OCI-LY7 (cell line): ENCODE measurements around the gene LRRK1. TPM values are rescaled to one million over a fixed set of nuclear protein-coding genes. Genes with fewer than 3 reads are reported as not detected.

Experiments
- BruUV-seq: library from RNA; stranded (reverse); fragments of 400-500 nt; replicated peaks from 2 replicates; lab custom pipeline; 2021; lab: Mats Ljungman, UMichigan
- CTCF ChIA-PET: fragments of 300-600 bp; sonication (Branson Sonifier 250); formaldehyde crosslinking; loops from one replicate; lab custom pipeline; 2022; ENCODE audit warnings: antibody characterized with exemption; ENCODE audit not compliant: unreplicated experiment; lab: Charles Lee
- POLR2A ChIA-PET: fragments of 300-600 bp; sonication (Branson Sonifier 250); formaldehyde crosslinking; loops from one replicate; lab custom pipeline; 2022; ENCODE audit warnings: antibody characterized with exemption; lab: Charles Lee
- DNase-seq: peaks from one replicate; pipeline ENCODE4 v3.0.0-alpha.2; 2015; ENCODE audit warnings: low spot score
- H2AFZ ChIP-seq: fragments of 200-600 bp; sonication (generic), shearing (Covaris generic); 2 replicates; pipeline ENCODE4 v1.6.1; 2014; ENCODE audit warnings: mild to moderate bottlenecking, antibody characterized with exemption, low read length, moderate library complexity
- H3K27ac ChIP-seq: fragments of 200-600 bp; sonication (generic); 2 replicates; pipeline ENCODE4 v1.5.1; 2014; ENCODE audit warnings: mixed run types, low read depth, mild to moderate bottlenecking, moderate library complexity, low read length, inconsistent platforms; ENCODE audit not compliant: poor library complexity, severe bottlenecking
- H3K36me3 ChIP-seq: fragments of 200-600 bp; sonication (generic); 2 replicates; pipeline ENCODE4 v1.6.1; 2014; ENCODE audit warnings: mild to moderate bottlenecking, antibody characterized with exemption, low read length, moderate library complexity, mixed read lengths; ENCODE audit not compliant: insufficient read depth
- H3K4me1 ChIP-seq: fragments of 200-600 bp; sonication (generic); 2 replicates; pipeline ENCODE4 v1.5.1; 2014; ENCODE audit warnings: mild to moderate bottlenecking, low read length; ENCODE audit not compliant: insufficient read depth, poor library complexity, severe bottlenecking
- H3K4me2 ChIP-seq: fragments of 200-600 bp; sonication (generic); 2 replicates; pipeline ENCODE4 v1.6.1; 2014; ENCODE audit warnings: mild to moderate bottlenecking, low read length
- H3K4me3 ChIP-seq: fragments of 200-600 bp; sonication (generic); 2 replicates; pipeline ENCODE4 v1.5.1; 2014; ENCODE audit warnings: mild to moderate bottlenecking, low read depth, low read length; ENCODE audit not compliant: poor library complexity, severe bottlenecking
- H3K79me2 ChIP-seq: fragments of 200-600 bp; sonication (generic); 2 replicates; pipeline ENCODE4 v1.6.1; 2016; ENCODE audit warnings: low read depth, mild to moderate bottlenecking, low read length, moderate library complexity, mixed read lengths; ENCODE audit not compliant: insufficient read depth
- H3K9me2 ChIP-seq: fragments of 200-600 bp; sonication (generic); 2 replicates; pipeline ENCODE4 v1.6.1; 2016; ENCODE audit warnings: mild to moderate bottlenecking, low read length, mixed read lengths; ENCODE audit not compliant: insufficient read depth
- H3K9me3 ChIP-seq: fragments of 200-600 bp; sonication (generic); 2 replicates; pipeline ENCODE4 v1.6.1; 2014; ENCODE audit warnings: mild to moderate bottlenecking, mixed run types, low read length, mixed read lengths
- H4K20me1 ChIP-seq: fragments of 200-600 bp; sonication (generic); 2 replicates; pipeline ENCODE4 v1.6.1; 2014; ENCODE audit warnings: mild to moderate bottlenecking, antibody characterized with exemption, low read length, moderate library complexity, mixed read lengths; ENCODE audit not compliant: insufficient read depth
- EZH2phosphoT487 ChIP-seq: fragments of 200-600 bp; sonication (generic); IDR thresholded peaks from 2 replicates; pipeline ENCODE4 v1.6.1; 2018; ENCODE audit warnings: low read depth, borderline replicate concordance, mild to moderate bottlenecking, mixed run types, antibody characterized with exemption, low read length, moderate library complexity, mixed read lengths
- intact Hi-C: fragments of 100-400 bp; cut with micrococcal nuclease; formaldehyde crosslinking; loops from one replicate; pipeline ENCODE4 v1.10.0; 2022; ENCODE audit not compliant: unreplicated experiment
- total RNA-seq, 2 experiments: library from RNA; depleted of rRNA in 1 of 2; stranded (reverse); fragments of >200 nt in 1 of 2; shearing (Covaris generic) in 1 of 2; gene quantifications; 2 replicates each; pipeline ENCODE4 v1.2.3, GENCODE V29; 2014 to 2022
- TF ChIP-seq, protein P1 (sequence below): fragments of 200-600 bp; sonication (generic); conservative IDR thresholded peaks from 2 replicates; pipeline ENCODE4 v1.5.1; 2014; ENCODE audit warnings: mild to moderate bottlenecking, antibody characterized with exemption, low read length, moderate library complexity, mixed read lengths

The LRRK1 gene
- total RNA-seq, 2 experiments from 2014 or later: 92.3 to 233 TPM

DNA sequence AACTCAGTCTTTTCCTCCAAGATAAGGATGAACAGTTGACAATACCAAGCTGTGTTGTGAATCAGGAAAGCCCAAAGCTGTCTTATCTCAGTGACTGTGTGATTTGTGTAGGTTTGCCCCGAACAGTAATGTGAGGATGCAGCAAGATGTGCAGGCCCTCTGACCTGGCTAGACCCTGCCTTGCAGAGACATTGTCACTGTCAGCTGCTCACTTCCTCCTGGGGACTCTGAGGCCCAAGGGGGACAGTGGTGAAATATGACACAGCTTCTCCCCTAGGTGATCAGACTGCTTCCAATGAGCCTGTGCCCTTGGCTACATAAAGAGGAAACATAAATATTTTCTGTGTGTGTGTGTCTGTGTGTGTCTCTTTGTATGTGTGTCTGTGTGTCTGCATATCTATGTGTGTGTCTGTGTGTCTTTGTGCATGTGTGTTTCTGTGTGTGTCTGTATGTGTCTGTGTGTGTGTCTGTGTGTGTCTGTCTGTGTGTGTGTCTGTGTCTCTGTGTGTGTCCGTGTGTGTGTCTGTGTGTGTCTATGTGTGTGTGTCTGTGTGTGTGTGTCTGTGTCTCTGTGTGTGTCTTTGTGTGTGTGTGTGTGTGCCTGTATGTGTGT, 21.7 kb downstream of the LRRK1 start:
- Histone ChIP-seq H3K36me3 (peaks cover 97% of the 10 kb centered on the region), H3K9me3 (peaks cover 14% of the 10 kb centered on the region; the same call in 1 of the 2 replicates), H3K79me2 (peaks cover 99% of the 10 kb centered on the region), H3K4me1 (peaks cover 82% of the 10 kb centered on the region), H4K20me1 (peaks cover 3% of the 10 kb centered on the region; the same call in 1 of the 2 replicates), H2AFZ (no peak overlapping the region), H3K4me3 (no peak overlapping the region), H3K27ac (peak overlapping the region; percentile 43), H3K9me2 (no peaks in the 10 kb centered on the region), H3K4me2 (peak overlapping the region; percentile 48)
- intact Hi-C loops: no loop called here
- peak; percentile 68 for DNase-seq
- BruUV-seq: no TSS peak
- TF ChIP-seq, protein P1, sequence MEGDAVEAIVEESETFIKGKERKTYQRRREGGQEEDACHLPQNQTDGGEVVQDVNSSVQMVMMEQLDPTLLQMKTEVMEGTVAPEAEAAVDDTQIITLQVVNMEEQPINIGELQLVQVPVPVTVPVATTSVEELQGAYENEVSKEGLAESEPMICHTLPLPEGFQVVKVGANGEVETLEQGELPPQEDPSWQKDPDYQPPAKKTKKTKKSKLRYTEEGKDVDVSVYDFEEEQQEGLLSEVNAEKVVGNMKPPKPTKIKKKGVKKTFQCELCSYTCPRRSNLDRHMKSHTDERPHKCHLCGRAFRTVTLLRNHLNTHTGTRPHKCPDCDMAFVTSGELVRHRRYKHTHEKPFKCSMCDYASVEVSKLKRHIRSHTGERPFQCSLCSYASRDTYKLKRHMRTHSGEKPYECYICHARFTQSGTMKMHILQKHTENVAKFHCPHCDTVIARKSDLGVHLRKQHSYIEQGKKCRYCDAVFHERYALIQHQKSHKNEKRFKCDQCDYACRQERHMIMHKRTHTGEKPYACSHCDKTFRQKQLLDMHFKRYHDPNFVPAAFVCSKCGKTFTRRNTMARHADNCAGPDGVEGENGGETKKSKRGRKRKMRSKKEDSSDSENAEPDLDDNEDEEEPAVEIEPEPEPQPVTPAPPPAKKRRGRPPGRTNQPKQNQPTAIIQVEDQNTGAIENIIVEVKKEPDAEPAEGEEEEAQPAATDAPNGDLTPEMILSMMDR: no peak
- TF ChIP-seq EZH2phosphoT487: no peak
- ChIA-PET POLR2A (interaction anchor here (0.6 to 0.8 kb wide), 2 partner anchors 23 to 68 kb away, joined by 3 read pairs; no protein-coding TSS in a partner anchor), CTCF (interaction anchor here (0.7 kb wide), 1 partner anchor 67 kb away, joined by 3 read pairs; no protein-coding TSS in a partner anchor)

DNA sequence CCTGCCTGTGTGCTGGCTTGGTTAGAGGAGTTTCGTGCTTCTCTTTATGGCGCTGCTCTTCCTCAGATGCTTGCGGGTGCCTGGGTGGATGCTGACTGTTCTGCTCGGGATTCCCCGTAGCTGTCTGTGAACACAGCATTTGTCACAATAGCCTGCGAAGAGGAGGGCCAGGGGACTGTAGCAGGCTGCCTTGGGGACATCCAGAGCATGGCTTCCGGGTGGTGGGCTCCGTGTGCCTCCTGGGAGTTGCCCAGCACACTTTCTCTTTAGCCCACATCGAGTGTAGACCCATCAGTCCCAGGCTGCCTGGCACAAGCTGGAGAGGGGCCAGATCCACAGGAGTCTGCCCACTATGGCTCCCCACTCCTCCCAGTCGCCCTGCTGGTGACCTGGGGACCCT, 22.4 kb downstream of the LRRK1 start:
- Histone ChIP-seq H3K4me1 (peaks cover 75% of the 10 kb centered on the region), H3K4me3 (no peak overlapping the region), H4K20me1 (peaks cover 3% of the 10 kb centered on the region; the same call in 1 of the 2 replicates), H3K79me2 (peaks cover 99% of the 10 kb centered on the region), H2AFZ (no peak overlapping the region), H3K9me3 (peaks cover 14% of the 10 kb centered on the region; the same call in 1 of the 2 replicates), H3K27ac (peak overlapping the region; percentile 43), H3K9me2 (no peaks in the 10 kb centered on the region), H3K36me3 (peaks cover 97% of the 10 kb centered on the region), H3K4me2 (peak overlapping the region; percentile 48)
- no peak for DNase-seq
- POLR2A ChIA-PET: no interaction called here
- TF ChIP-seq EZH2phosphoT487: no peak
- TF ChIP-seq, protein P1: no peak
- CTCF ChIA-PET: no interaction called here
- intact Hi-C loops: no loop called here
- no TSS peak for BruUV-seq
